HG02571 (cell line): ENCODE data around the gene MSL3.
A peak's percentile ranks its signal among the peaks of the same experiment; 100 is the strongest.

Experiments
- ATAC-seq: cut with Tn5 transposase; IDR thresholded peaks from one replicate; pipeline ENCODE4 v1.9.1; 2021; ENCODE audit warnings: mild to moderate bottlenecking, moderate library complexity; ENCODE audit not compliant: unreplicated experiment

The MSL3 gene, protein sequence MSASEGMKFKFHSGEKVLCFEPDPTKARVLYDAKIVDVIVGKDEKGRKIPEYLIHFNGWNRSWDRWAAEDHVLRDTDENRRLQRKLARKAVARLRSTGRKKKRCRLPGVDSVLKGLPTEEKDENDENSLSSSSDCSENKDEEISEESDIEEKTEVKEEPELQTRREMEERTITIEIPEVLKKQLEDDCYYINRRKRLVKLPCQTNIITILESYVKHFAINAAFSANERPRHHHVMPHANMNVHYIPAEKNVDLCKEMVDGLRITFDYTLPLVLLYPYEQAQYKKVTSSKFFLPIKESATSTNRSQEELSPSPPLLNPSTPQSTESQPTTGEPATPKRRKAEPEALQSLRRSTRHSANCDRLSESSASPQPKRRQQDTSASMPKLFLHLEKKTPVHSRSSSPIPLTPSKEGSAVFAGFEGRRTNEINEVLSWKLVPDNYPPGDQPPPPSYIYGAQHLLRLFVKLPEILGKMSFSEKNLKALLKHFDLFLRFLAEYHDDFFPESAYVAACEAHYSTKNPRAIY

DNA sequence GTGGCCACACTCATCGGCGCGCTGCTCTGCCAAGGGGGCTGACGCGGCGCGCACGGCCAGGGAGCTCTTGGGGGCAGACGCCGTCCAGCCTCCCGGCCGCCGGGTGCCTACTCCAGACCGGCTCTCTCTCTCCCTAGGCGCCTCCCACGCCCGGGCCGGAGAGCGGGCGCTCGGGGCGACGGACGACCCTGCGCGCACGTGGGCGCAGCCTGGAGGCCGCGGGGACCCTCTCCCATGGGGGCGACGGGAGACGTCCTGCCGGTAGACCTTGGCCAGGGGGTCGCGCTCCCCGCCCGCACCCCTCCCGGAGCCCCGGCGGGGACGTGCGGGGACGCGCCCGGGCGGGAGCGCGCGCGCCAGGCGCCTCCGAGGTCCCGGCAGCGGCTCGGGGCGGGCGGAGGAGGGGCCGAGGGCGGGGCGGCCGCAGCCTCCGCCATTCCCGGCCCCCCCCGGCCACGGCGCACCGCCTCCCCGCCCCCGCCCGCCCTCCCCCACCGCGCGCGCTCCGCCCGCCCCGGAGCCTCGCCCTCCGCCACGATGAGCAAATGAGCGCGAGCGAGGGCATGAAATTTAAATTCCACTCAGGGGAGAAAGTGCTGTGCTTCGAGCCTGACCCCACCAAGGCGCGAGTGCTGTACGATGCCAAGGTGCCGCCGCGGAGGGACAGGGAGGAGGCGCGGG, at the start of gene MSL3:
MSL3 (plus strand) TSS at position 519 of the 681 bp plus-strand sequence; CDS start at position 546, 27 bp downstream.
- ATAC-seq: peak; percentile 32

DNA sequence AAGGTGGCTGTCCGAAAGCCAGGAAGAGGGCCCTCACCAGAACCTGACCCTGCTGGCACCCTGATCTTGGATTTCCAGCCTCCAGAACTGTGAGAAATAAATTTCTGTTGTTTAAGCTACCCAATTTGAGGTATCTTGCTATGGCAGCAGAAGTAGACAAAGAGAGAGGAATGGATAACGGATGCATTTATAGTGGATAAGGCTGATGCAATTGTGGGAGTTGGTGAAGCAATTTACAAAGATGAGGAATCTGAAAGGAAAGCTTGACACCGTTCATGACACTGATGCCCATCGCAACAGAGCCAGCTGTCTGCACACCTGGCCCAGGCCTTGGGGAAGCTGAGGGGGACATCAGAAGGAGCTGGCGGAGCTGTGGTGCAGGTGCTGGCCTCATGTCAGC, 35.7 kb upstream of the MSL3 start:
- no peak for ATAC-seq

DNA sequence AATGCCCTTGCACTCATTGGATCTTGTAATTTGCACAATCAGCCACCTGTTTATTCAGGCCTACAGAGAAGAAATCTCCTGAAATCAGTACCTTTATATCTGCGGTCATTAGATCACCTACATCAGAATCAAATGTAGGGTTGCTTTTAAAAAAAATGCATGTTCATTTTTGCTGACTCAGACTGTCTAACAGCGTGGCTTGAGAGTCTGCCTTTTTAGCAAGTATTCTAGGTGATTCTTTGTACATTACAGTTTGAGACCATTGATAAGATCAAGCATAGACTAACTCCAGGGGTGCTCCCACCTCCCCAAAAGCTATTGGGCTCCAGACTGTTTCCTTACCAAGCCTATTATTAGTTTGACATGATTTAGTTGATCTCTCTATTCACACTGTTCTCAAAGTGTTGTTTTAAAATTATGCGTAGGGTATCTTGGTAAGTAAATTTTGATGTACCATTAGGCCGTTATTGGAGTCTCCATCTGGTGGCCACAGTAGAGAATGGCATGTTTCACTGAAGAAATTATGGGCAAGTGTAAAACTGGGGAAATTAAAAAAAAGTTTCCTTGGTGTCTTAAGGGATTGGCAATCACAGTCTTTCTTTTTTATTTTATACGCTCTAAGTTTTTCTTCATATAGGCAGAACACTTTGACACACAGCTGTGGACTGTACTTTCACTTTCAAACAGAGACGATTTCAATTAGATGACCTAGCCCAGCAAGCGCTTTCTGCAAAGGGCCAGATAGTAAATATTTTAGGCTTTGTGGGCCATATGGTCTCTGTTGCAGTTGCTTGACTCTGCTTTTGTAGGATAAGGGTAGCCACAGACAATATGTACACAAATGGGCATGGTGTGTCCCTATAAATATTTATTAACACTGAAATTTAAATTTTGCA, 33.7 kb upstream of the MSL3 start:
- no peak for ATAC-seq

DNA sequence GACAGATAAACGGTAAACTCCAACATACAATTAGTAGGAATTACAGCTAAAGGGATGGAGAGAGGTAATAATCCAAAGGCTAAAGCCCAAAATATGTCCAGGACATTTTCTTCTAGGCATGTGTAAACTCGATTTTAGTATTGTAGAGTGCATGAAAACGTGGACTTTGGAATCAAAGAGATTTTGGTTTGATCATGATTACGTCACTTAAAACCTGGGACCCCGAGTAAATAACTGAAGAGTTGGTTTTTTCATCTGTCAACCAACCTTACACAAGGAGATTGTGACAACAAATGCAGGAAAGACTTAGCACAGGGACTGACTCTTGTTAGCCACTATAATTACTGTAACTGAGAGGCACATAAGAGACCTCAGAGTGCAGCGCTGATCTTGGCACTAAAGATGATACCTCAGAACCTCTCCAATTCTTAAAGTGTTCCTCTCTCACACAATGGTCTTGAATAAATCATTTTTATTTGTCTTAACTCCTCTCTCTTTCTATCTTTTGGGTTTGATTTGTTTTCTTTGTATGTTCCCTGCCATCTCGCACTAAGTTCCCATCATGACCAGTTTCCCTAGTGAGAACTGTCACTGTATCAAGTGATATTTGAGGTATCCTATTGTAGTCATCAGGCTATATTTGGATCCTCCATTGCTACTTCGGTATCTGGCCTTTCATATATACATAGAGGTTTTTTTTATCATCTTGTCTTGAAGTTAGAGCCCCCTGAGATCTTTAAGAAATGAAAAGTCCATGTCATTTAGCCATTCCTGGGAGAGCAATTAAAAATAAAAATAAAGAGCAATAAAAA, 32.2 kb upstream of the MSL3 start:
- no peak for ATAC-seq

DNA sequence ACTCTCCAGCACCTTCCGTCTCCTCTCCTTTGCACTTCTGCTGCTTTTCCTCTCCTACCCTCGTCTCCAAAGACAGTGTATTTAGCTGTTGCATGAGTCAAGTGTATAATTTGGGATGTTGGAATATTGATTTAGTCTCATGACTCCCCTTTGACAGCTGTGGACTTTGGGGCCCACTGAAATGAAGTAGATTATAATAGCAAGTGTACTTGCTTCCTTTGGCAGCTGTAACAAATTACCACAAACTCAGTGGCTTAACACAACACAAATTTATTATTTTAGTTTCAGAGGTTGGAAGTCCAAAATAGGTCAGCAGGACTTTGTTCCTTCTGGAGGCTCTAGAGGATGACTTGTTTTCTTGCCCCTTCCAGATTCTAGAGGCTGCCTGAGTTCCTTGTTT, 29.5 kb upstream of the MSL3 start:
- no peak for ATAC-seq

DNA sequence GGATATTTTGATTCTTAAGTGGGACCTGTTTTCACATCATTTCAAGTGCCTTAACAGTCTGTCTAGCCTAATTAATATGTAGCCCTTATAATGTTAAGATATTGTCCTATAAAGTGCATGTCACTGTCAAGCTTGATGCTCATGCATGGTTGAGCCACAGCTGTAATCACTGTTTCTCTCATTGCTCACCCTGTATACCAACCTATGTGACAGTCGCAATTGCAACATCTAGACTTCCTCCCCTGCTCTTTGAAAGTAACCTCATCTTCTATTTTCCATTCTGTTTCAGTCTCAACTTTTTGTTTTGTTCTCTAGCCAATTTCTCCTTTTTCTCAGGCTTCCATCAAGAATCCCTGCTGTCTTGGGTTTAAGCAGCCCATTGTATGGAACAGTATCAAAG, 24.4 kb upstream of the MSL3 start:
- ATAC-seq: no peak

DNA sequence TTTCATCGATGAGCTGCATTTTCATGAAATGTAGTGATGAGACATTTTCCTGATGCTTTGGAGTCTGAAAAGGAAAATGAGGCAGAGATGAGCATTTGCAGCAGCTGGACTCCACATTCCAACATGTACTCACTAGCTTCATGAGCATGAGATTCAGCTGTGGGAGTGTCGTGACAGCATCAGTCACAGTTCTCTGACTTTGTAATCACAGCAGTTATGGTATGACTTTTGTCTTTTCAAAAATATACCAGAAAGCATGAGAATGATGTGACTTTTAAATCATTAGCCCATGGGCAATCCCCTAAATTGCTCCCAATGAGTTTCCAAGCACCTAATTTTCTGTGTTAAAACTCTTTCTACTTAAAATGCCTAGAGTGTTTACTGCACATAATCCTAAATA, 18.3 kb upstream of the MSL3 start:
- peak; percentile 47 for ATAC-seq

DNA sequence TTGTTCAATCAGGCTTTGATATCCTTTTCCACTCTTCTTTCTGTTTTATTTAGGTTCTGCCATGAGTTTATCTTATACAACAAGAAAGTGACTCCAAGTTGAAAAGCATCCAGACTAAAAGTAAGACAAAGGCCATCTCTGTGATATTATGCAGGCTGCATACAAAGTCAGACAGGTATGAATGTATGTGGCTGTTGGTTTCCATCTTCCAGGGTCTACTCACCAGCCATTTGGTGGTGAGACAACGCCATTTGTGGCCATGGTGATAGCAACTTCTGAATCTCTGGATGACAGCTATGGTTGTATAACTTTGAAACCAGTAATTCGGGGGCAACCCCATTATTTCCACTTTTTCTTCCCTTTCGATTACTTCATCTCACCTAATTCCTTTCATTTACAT, 17.2 kb upstream of the MSL3 start:
- no peak for ATAC-seq

DNA sequence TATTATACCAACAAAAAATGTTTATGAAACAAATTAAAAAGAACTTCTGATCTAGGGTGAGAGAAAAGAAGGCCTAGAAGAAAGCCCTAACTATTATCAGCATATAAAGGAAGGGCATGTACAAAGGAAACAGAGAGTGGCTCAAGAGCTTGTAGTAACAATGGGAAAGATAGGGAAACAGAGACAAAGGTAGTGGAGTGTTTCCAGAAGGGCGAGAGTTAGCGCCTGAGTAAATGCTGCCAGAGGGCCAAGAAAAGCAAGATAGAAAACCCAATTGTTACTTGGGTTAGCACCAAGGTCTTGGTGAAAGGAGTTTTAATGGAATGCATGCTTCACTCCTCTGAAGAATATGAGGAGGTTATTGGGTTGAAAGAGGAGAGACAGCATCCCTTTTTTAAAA, 16.5 kb upstream of the MSL3 start:
- no peak for ATAC-seq

DNA sequence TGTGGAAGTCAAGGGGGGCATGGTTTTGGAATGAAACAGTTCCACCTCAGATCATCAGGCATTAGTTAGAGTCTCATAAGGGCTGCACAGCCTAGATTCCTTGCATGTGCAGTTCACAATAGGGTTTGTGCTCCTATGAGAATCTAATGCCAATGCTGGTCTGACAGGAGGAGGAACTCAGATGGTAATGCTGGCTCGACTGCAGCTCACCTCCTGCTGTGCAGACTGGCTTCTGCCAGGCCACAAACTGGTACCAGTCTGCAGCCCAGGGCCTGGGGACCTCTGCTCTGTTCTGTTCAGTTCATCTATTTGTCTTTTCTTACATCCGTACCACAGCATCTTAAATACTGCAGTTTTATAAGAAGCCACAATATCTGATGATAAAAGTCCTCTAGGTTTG, 12.2 kb upstream of the MSL3 start:
- ATAC-seq: no peak

DNA sequence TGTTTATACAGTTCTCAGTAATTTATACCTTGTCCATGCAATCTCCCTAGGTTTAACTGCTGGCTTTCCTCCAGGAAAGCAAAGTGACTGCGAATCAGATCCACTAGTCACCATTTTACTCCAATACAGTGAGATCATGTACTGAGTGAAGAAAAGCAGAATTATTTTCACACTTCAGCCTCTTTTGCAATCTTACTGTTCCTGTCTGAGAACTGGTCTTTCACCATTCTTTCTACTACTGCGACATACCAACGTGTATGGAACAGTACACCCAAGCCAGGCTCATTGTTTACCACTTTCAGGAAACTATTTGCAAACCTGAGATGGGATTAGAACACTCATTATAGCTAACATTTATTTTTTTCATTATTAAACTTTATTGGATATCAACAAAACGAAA, 8.0 kb upstream of the MSL3 start:
- no peak for ATAC-seq

DNA sequence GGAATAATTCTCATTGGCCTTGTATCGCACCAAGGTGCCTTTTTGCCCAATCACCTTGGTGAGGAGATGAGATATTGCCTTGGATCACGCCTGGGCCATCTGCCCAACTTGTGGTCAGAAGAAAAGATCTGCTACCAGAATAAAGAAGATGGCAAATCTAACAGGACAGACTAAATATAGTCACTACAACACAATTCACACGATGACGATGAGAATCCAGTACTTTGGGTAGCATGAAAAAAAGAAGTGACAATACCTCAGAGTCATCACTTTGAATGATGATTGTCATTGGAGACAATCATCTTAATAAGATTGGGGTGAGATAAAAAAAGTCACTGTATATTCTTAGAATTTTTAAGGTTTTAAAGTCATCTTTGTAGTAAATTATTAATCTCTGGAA, 7.3 kb upstream of the MSL3 start:
- ATAC-seq: no peak

DNA sequence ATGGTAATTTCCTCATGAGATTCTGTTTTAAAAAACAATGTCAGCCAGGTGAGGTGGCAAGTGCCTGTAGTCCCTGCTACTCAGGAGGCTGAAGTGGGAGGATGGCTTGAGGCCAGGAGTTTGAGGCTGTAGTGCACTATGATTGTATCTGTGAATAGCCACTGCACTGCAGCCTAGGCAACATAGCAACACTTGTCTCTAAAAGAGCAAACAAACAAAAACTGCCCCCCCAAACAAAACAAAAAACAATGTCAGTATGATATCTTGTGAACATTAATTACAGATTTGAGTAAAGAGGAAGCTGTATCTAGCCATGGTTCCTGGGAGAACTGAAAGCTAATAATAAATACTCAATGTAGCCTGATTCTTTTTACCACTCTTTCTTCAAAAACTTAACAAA, 6.8 kb upstream of the MSL3 start:
- ATAC-seq: no peak

DNA sequence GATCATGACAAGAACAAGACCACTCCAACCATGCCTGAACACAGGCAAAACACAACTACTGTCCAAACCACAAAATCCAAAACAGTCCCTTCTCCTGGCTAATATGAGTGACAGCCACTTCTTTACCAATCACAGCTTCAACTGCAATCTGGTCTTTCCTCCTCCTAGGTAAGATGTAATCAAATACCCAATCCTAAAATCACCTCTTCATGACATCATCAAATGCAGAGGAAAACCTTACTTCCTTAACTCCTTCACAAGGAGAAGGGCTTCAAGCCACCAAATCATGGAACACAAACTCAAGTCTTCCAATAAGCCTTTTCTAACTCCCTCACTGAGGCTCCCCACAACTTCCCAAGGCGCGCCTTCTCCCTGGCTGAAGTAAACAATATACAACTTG, 4.4 kb upstream of the MSL3 start:
- ATAC-seq: no peak

DNA sequence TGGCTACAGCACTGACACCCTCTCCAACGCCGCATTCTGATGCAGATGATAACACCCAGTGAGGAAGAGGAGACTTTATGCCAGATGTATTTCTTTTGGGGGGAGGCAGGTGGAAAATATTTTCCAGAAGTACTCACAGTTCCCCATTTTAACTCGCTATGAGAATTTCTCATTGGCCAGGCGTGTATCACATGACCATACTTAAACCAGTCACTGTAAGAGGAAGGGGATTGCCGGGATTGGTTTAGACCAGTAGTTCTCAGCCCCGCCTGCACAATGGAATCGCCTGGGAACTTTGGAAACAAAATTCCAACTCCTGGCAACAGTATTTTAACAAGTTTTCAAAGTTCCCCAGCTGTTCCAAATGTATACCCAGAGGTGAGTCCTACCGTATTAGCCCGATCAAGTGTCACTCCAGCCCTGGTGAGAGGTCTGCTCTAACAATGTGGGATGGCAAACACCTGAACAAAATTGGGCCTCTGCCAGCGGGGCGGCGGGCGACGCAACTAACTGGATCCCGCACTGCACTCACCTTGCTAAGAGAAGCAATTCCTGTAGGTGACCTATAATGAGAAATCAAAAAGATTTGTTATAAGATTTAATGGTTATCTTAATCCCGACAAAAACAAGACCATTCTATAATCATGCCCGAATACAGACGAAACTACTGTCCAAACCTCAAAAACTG, 2.9 kb upstream of the MSL3 start:
- no peak for ATAC-seq

DNA sequence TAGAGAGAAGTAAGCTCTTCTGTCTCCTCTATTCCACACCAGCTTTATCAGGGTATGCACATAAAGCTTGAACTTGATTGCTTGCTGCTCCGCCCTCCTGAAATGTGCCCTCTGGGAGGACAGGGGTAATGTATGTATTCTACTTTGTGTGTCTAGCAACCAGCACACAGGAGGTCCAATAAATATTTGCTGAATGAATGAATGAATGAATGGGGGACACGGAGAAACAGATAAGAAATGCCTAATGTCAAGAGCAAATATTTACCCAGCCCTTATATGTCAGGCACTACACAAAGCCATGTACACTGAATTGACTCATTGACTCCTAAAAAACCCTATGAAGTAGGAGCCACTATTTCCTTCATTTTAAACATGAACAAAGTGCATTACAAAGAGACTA, 2.3 kb upstream of the MSL3 start:
- no peak for ATAC-seq

DNA sequence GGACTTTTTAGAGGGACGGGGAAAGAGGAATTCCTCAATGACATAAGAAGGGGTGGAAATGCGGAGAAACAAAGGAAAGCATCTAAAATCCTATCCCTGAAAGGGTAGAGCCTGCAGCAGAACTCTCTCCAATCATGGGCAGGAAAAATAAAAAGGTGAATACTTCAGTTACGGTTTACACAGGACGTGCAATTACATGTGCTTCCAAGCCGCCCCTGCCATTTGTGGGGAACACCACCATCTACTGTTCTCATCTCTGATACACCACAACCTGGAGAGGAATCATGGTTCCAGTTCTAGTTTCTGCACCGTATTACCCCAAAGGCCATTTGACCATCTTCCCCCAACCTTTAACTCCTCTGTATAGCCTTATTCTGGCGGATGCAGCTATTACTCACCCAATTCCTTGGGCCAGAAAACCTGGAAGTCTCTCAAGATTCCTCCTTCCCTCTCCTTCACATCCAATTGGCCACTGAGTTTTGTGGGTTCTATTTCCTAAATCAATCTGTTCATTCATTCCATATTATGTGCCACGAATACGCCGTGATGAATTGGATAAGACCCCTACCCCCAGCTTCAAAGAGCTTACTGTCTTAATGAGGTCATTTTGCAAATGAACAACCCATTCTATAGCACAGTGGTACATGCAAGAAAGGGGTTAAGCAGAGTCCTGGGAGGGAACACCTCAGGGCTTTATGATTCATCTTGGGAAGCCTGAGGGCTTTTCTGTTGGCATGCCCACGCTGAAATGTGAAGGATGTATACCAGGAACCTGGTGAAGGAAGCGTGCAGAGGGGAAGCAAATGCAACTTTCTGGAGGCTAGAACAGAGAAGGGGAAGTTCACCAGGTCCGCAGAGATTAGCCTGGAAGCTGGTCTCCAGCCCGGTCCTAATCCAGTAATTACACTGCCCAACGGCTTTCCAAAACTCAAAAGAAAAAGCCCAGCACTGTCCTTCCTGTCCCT, 1.4 kb upstream of the MSL3 start:
- ATAC-seq: no peak

DNA sequence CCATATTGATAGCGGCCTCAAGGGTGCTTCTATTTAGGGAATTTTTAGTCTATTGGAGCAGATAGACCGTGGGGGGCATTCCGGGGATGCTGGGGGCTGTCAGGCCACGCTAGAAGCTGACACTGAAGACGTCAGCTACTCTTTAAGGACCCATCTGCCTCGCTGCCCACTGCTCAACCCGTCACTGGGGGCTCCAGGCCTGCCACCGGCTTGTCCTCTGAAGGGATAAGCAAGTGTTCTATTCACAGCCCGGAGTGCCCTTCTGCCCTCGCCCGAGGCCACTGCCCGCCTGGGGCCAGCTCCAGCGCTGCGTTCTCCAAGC, 679 bp upstream of the MSL3 start:
- no peak for ATAC-seq
